Right ventricle myocardium superior (tissue), 1 donor: ENCODE data around the gene OR4D1. TPM values are rescaled to one million over a fixed set of nuclear protein-coding genes. Genes with fewer than 3 reads are reported as not detected.

Experiments used
- ATAC-seq: fragments of 200-7000 bp; cut with Tn5 transposase; one replicate; pipeline ENCODE4 v1.9.1; 2020; ENCODE audit warnings: mild to moderate bottlenecking; ENCODE audit not compliant: poor library complexity
- DNase-seq: peaks from one replicate; pipeline ENCODE4 v3.0.0-alpha.2; 2020
- intact Hi-C: fragments of 100-400 bp; cut with DNase I; formaldehyde crosslinking; loops from one replicate; pipeline ENCODE4 v1.11.2; 2022
- total RNA-seq: library from RNA; stranded (reverse); fragmentation: NEBNext Ultra II Directional; extraction: Animal tissue kit (Norgen Biotek cat#: 25700); gene quantifications from one replicate; pipeline ENCODE4 v1.2.1, GENCODE V29; 2021
- donor health status: DM: no; HTN: yes; CAD: no; lungs with severe emphysema.

Gene OR4D1
- total RNA-seq, 1 donor from 2014 or later = not detected

DNA sequence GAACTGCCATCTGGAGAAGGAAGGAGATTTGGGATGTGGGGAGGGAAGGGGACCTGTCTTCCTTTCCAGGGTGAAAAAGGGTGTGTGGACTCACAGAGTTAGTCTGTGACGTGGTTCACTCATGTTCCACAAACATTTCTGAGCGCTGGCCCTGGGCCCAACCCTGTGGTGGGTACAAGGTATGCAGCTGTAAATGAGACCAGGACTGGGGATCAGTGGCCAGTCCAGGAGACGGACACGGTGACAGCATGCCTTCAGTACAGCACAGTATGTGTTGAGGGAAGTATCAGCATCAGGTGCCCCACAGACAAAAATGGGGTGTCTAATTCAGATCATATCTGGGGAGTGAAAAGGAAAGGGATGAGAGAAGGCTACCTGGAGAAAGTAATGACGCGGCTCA, 38.9 kb downstream of the OR4D1 start:
- ATAC-seq (no peak), DNase-seq (no peak)
- intact Hi-C loops = no loop called here

DNA sequence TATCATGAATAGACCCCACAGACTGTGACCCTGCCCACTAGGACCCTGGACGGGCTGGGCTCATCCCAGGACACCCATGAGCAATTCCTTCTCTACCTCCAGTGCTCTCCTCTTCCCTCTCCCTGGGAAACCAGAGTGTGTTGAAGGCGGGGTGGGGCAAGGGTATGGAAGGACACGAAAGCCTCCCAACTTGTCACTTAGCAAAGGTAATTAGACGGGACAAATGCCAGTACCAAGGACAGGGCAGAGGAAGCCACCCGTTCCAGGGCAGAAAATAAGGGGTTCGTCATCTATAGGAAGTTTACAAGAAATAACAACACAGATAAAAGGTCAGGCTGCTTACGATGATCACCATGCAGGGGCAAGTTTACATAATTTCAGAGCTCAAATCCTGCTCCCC, 39.5 kb downstream of the OR4D1 start:
- no peak for DNase-seq
- ATAC-seq = no peak
- intact Hi-C loops = no loop called here

- DNase-seq (peak; percentile 64), ATAC-seq (peak; percentile 51)
- intact Hi-C loops = no loop called here
These were observed 41.4 kb downstream of the OR4D1 start for GRCh38 chr17:58189436-58190146.

- intact Hi-C loops = no loop called here
- ATAC-seq (no peak), DNase-seq (no peak)
These were observed 43.2 kb downstream of the OR4D1 start for GRCh38 chr17:58191241-58191896.

GRCh38 chr17:58192612-58193011, 44.4 kb downstream of the OR4D1 start, which contains the start of gene EPX:
TSS of gene EPX (plus strand) at chr17:58192726. CDS start at chr17:58192847, 121 bp downstream.
- no peak for DNase-seq
- intact Hi-C loops = no loop called here
- ATAC-seq = no peak

DNA sequence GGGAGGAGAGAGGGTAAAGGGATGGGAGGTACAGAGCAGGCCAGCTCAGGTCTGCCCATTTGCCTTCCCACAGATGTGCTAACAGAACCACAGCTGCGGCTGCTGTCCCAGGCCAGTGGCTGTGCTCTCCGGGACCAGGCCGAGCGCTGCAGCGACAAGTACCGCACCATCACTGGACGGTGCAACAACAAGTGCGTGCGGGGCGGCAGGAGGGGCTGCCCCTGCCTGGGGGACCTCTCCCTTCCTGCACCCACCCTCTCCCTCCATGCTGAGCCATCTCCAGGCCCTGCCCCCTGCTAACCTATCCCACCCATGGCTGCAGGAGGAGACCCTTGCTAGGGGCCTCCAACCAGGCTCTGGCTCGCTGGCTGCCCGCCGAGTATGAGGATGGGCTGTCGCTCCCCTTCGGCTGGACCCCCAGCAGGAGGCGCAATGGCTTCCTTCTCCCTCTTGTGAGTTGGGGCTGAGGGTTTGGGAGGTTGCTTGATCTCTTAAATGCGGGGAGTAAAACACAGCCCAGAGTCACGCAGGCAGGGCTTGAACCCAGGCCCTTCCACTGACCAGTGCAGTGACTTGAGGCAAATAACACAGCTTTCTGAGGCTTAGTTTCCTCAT, 45.6 kb downstream of the OR4D1 start:
- ATAC-seq = no peak
- intact Hi-C loops = no loop called here

DNA sequence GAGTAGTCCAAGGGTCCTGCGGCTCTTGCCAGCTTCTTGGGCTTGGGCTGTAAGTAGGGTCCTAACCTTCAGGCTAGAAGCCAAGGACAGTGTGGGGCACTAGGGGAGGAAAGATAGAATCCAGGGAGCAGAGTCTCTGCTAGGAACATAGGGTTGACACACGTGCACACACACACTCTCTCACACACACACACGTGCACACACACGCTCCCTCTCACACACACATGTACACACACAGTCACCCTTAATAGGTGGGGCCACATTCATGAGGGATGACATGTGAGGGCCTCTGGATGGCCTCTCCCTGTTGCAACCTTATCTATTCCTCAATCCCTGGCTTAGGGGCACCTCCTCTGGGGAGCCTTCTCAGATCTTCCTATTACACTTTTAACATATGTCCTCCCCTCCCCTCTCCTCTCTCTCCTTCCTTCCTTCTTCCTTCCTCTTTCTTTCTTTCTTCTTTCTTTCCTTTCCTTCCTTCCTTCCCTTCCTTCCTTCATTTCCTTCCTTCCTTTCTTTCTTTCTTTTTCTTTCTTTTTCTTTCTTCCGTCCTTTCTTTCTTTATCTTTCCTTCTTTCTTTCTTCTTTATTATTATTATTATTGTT, 47.4 kb downstream of the OR4D1 start:
- no peak for DNase-seq
- intact Hi-C loops = no loop called here
- ATAC-seq = no peak

More for the DNA sequence above, 45.6 kb downstream of the OR4D1 start:
- no peak for DNase-seq

- DNase-seq = no peak
- intact Hi-C loops = no loop called here
- no peak for ATAC-seq
These were observed 48.4 kb downstream of the OR4D1 start for GRCh38 chr17:58196610-58197009.

DNA sequence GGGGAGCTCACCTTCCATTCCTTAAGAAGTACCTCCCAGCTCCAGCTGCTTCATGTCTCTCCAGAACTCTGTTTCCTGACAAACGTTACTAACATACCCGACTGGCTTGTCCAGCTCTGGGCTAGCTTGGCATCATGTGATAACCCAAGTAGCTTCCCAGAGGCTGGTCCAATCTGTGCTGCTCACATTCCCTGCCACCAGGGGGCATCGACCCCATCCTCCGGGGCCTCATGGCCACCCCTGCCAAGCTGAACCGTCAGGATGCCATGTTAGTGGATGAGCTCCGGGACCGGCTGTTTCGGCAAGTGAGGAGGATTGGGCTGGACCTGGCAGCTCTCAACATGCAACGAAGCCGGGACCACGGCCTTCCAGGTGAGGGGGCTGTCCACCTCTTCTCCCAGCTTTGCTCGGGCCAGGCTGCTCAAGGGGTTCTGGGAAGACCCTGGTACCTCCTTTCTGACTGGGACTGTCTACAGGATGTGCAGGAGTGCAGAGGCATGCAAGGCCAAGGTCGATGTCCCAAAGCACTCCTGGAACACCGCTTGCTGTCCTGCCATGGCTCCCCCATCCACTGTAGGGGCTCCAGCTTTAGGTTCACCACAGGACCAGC, 51.9 kb downstream of the OR4D1 start:
- intact Hi-C loops = no loop called here
- ATAC-seq = peak; percentile 66
- DNase-seq = peak; percentile 58

GRCh38 chr17:58202859-58203258, 54.7 kb downstream of the OR4D1 start:
- no peak for ATAC-seq
- intact Hi-C loops = no loop called here
- DNase-seq = no peak

- DNase-seq = no peak
- intact Hi-C loops = no loop called here
- ATAC-seq = no peak
These were observed 56.6 kb downstream of the OR4D1 start for GRCh38 chr17:58204796-58205195.

- no peak for ATAC-seq
- no peak for DNase-seq
- intact Hi-C loops = no loop called here
These were observed 57.8 kb downstream of the OR4D1 start for GRCh38 chr17:58205936-58206335.

DNA sequence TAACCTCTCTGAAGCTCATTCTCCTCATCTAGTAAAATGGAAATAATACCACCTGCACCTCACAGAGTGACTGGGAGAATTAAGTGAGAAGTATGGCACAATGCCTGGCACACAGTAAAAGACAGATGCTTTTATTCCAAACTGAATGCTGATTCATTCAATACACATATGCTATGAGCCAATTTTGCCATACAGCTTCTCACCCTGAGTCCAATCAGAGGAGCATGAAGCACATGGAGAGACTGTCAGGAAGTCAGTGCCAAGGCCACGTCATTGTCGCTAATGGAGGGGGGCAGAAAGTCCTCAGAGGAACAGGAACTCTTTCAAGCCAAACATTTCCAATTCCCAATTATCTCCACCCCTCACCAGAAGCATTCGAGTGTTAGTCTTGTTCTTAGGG, 59.3 kb downstream of the OR4D1 start:
- intact Hi-C loops = no loop called here
- no peak for DNase-seq
- ATAC-seq = no peak

GRCh38 chr17:58208344-58208743, 60.2 kb downstream of the OR4D1 start:
- ATAC-seq = no peak
- intact Hi-C loops = no loop called here
- DNase-seq = no peak

Other genes starting within 250 kb of the OR4D1 start
- gene CUEDC1, start 193.0 kb upstream of the OR4D1 start, total RNA-seq = 44.6 TPM
- 73.7 TPM for gene VEZF1, start 160.1 kb upstream of the OR4D1 start, total RNA-seq
- gene SRSF1, start 141.1 kb upstream of the OR4D1 start, total RNA-seq = 90.9 TPM
- 81.5 TPM for gene DYNLL2, start 65.0 kb upstream of the OR4D1 start, total RNA-seq
- not detected for gene OR4D2, start 18.6 kb downstream of the OR4D1 start, total RNA-seq
- gene EPX, start 44.3 kb downstream of the OR4D1 start, total RNA-seq = not detected
- gene MKS1, start 70.9 kb downstream of the OR4D1 start, total RNA-seq = 7.9 TPM
- gene LPO, start 90.2 kb downstream of the OR4D1 start, total RNA-seq = not detected
- 0.05 TPM for gene MPO, start 132.6 kb downstream of the OR4D1 start, total RNA-seq
- gene TSPOAP1, start 180.4 kb downstream of the OR4D1 start, total RNA-seq = 13.6 TPM
- 59.2 TPM for gene SUPT4H1, start 203.8 kb downstream of the OR4D1 start, total RNA-seq